Tibial nerve (tissue), 4 donors: ENCODE measurements around the gene CEP76. TPM values are rescaled to one million over a fixed set of nuclear protein-coding genes. Genes with fewer than 3 reads are reported as not detected.

Experiments
- DNase-seq, 2 donors: peaks; one replicate each; pipeline ENCODE4 v3.0.0-alpha.2; 2019; ENCODE audit warnings: low spot score in 2 of 2
- H3K27ac ChIP-seq, 4 donors: fragments of 200-600 bp; sonication (generic) in 3 of 4; one replicate each; pipeline ENCODE4 v1.5.1; 2017 to 2019; ENCODE audit warnings: mild to moderate bottlenecking in 1 of 4
- H3K27me3 ChIP-seq, 2 donors: fragments of 200-600 bp; sonication (generic) in 1 of 2; one replicate each; pipeline versions ENCODE4 v1.5.1 to v1.6.0; 2017 to 2019
- H3K36me3 ChIP-seq, 3 donors: fragments of 200-600 bp; sonication (generic); one replicate each; pipeline ENCODE4 v1.5.1; 2018 to 2019
- H3K4me1 ChIP-seq, 4 donors: fragments of 200-600 bp; sonication (generic) in 3 of 4; one replicate each; pipeline ENCODE4 v1.5.1; 2017 to 2019
- H3K4me3 ChIP-seq, 4 donors: fragments of 200-600 bp; sonication (generic) in 3 of 4; one replicate each; pipeline ENCODE4 v1.5.1; 2017 to 2019; ENCODE audit warnings: mild to moderate bottlenecking in 1 of 4, moderate library complexity in 1 of 4
- H3K9me3 ChIP-seq, 4 donors: fragments of 200-600 bp; sonication (generic) in 3 of 4; one replicate each; pipeline ENCODE4 v1.5.1; 2017 to 2019
- EP300 ChIP-seq, 2 donors: sonication (generic); formaldehyde crosslinking; IDR thresholded peaks; one replicate each; pipeline ENCODE4 v1.6.1; 2017; ENCODE audit warnings: antibody characterized with exemption in 2 of 2, mild to moderate bottlenecking in 1 of 2
- POLR2A ChIP-seq, 2 donors: fragments of 450-650 bp; IDR thresholded peaks; one replicate each; pipeline ENCODE4 v1.6.1; 2017; ENCODE audit warnings: antibody characterized with exemption in 2 of 2, mild to moderate bottlenecking in 2 of 2, moderate library complexity in 2 of 2
- WGBS, 2 donors: methylation state at CpG; one replicate each; pipeline ENCODE4 v1.1.5; 2018; 5-methylcytosine and 5-hydroxymethylcytosine counted together
- total RNA-seq, 4 donors: library from RNA; depleted of rRNA; stranded (reverse); fragments of >200 nt; gene quantifications; one replicate each; pipeline ENCODE4 v1.1.0, GENCODE V29; 2016
- TF ChIP-seq, protein P1 (sequence below), 5 experiments: fragments of 200-600 bp in 3 of 5; fragments of 450-650 bp in 2 of 5; sonication (generic) in 3 of 5; IDR thresholded peaks; one replicate each; pipeline ENCODE4 v1.5.1; 2016 to 2019; ENCODE audit warnings: antibody characterized with exemption in 5 of 5, mild to moderate bottlenecking in 3 of 5, moderate library complexity in 2 of 5

CEP76 gene
- total RNA-seq, 4 donors from 2014 or later, result 3.1 to 13.6 (median 9.8) TPM

GRCh38 chr18:12692206-12692605 lies 10.3 kb downstream of the CEP76 start:
- Histone ChIP-seq H3K9me3 (no peaks in the 10 kb centered on the region), H3K4me1 (no peaks in the 10 kb centered on the region), H3K4me3 (no peak overlapping the region), H3K36me3 (peaks cover 0 to 31% (median 0%) of the 10 kb centered on the region in 3 donors), H3K27ac (no peak overlapping the region), H3K27me3 (no peaks in the 10 kb centered on the region)
- TF ChIP-seq, protein P1, sequence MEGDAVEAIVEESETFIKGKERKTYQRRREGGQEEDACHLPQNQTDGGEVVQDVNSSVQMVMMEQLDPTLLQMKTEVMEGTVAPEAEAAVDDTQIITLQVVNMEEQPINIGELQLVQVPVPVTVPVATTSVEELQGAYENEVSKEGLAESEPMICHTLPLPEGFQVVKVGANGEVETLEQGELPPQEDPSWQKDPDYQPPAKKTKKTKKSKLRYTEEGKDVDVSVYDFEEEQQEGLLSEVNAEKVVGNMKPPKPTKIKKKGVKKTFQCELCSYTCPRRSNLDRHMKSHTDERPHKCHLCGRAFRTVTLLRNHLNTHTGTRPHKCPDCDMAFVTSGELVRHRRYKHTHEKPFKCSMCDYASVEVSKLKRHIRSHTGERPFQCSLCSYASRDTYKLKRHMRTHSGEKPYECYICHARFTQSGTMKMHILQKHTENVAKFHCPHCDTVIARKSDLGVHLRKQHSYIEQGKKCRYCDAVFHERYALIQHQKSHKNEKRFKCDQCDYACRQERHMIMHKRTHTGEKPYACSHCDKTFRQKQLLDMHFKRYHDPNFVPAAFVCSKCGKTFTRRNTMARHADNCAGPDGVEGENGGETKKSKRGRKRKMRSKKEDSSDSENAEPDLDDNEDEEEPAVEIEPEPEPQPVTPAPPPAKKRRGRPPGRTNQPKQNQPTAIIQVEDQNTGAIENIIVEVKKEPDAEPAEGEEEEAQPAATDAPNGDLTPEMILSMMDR (IDR thresholded peaks at IDR 0.05), result no peak
- TF ChIP-seq POLR2A (IDR thresholded peaks at IDR 0.05) (no peak), EP300 (IDR thresholded peaks at IDR 0.05) (no peak)
- no peak for DNase-seq
- 89 to 93% methylated on average over 7 to 9 of the region's 9 CpGs for WGBS, 2 donors

DNA sequence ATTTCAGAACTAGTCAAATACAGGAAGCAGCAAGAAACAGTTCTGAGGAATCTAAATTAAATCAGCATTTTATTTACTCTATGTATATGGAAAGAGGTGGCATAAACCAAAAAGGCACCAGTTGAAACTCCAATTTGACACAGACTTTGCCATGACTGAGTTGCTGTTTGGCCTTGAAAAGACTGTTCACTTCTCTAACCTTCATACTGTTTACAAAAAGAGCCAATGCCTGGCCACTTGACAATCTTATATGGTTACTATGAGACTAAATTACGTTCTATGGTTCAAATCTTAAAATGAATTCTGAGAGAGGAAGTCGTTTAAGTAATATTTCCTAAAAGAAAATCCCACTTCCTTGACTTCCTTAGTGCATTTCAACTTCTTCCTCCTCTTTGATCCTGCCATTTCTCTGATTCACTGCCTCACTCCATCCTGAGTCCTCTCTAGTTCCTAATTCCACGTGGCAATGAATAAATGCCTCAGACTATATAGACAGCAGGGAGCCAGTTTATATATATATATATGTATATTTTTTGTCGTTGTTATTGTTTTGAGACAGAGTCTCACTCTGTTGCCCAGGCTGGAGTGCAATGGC lies 13.2 kb downstream of the CEP76 start:
- Histone ChIP-seq H3K4me1 (no peaks in the 10 kb centered on the region), H3K36me3 (peaks cover 0 to 49% (median 0%) of the 10 kb centered on the region in 3 donors), H3K9me3 (no peaks in the 10 kb centered on the region), H3K27me3 (no peaks in the 10 kb centered on the region), H3K4me3 (no peak overlapping the region), H3K27ac (no peak overlapping the region)
- WGBS, 2 donors, result 77 to 84% methylated on average over 4 of the region's 4 CpGs
- TF ChIP-seq POLR2A (IDR thresholded peaks at IDR 0.05) (no peak), EP300 (IDR thresholded peaks at IDR 0.05) (no peak)
- TF ChIP-seq, protein P1 (IDR thresholded peaks at IDR 0.05), result no peak
- no peak for DNase-seq

DNA sequence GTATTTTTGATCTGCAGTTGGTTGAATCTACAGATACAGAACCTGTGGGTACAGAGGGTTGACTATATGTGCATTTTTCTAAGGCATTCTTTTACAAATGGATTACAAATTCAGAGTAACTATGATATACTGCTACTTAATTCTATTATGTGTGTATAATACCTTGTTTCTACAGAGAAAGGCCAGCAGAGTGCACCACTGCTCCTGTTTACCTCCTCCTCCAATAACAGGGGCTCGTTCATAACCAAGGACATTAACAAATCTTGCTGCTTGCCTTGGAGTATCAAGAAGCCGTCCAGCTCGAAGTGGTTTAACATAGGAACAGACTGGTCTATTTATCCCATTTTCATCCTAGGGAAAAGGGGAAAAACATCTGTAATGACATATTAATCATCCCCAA lies 16.4 kb downstream of the CEP76 start:
- DNase-seq, result no peak
- Histone ChIP-seq H3K27me3 (no peaks in the 10 kb centered on the region), H3K4me1 (no peaks in the 10 kb centered on the region), H3K4me3 (no peak overlapping the region), H3K9me3 (no peaks in the 10 kb centered on the region), H3K36me3 (peaks cover 0 to 54% (median 0%) of the 10 kb centered on the region in 3 donors), H3K27ac (no peak overlapping the region)
- 65 to 73% methylated on average over 3 of the region's 3 CpGs for WGBS, 2 donors
- TF ChIP-seq EP300 (IDR thresholded peaks at IDR 0.05), result no peak
- no peak for TF ChIP-seq POLR2A (IDR thresholded peaks at IDR 0.05)
- TF ChIP-seq, protein P1 (IDR thresholded peaks at IDR 0.05), result no peak

GRCh38 chr18:12679183-12679786 lies 23.2 kb downstream of the CEP76 start:
- Histone ChIP-seq H3K36me3 (peaks cover 0 to 32% (median 0%) of the 10 kb centered on the region in 3 donors), H3K9me3 (no peaks in the 10 kb centered on the region), H3K4me1 (peaks cover 0 to 13% (median 0%) of the 10 kb centered on the region in 4 donors), H3K27me3 (no peaks in the 10 kb centered on the region), H3K27ac (peak overlapping the region; percentile 59 to 86 (median 76)), H3K4me3 (peak overlapping the region in 1 of 4 donors; percentile 37)
- peak in 1 of 2 donors; percentile 50 for TF ChIP-seq EP300 (IDR thresholded peaks at IDR 0.05)
- TF ChIP-seq POLR2A (IDR thresholded peaks at IDR 0.05), result peak; percentile 28 to 63
- TF ChIP-seq, protein P1 (IDR thresholded peaks at IDR 0.05), result no peak
- 12% methylated on average over 8 of the region's 8 CpGs for WGBS, 2 donors
- peak in 1 of 2 donors; percentile 44 for DNase-seq

GRCh38 chr18:12668041-12668440 lies 34.5 kb downstream of the CEP76 start:
- Histone ChIP-seq H3K4me1 (no peaks in the 10 kb centered on the region), H3K27ac (no peak overlapping the region), H3K27me3 (no peaks in the 10 kb centered on the region), H3K36me3 (peaks cover 0 to 26% (median 0%) of the 10 kb centered on the region in 3 donors), H3K4me3 (no peak overlapping the region), H3K9me3 (no peaks in the 10 kb centered on the region)
- DNase-seq, result no peak
- TF ChIP-seq POLR2A (IDR thresholded peaks at IDR 0.05), result no peak
- TF ChIP-seq, protein P1 (IDR thresholded peaks at IDR 0.05), result no peak
- no peak for TF ChIP-seq EP300 (IDR thresholded peaks at IDR 0.05)
- WGBS, 2 donors, result 90 to 93% methylated on average over 5 of the region's 5 CpGs
